Measurements from ENCODE around the gene TOR1A.

DNA sequence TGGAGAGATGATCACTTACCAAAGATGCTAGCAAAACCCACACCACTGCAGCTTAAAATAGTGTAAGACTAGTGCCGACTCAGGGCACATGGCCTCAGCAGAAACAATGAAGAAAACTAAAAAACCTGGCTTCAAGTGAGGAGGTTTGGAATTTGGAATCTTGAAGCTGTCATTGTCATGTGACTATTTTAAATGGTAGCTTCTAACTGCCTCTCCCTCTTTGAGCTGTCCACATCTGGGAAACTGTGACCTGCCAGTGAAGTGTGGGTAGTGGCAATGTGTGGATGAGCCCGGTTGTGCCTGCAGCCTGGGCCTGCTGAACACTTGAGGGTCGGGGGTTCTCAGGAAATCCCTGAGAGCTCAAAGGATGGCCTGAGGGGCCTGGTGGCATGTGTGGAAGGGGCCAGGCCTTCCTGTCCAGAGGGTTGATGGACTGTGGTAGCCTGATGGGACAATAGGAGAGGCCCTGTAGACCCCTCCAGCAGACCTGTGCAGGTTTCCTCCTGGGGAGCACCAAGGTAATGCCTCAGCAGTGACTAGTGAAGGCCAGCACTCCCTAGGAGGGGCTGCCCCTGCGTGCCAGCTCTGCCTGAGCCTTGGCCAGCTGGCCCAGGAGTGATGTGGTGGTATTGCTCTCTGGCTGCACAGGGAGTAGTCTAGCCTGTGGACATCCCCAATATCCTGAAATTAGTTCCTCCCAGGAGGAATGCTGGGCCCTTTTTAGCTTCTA lies 24.9 kb upstream of the TOR1A start:
- TF ChIP-seq, protein P1, sequence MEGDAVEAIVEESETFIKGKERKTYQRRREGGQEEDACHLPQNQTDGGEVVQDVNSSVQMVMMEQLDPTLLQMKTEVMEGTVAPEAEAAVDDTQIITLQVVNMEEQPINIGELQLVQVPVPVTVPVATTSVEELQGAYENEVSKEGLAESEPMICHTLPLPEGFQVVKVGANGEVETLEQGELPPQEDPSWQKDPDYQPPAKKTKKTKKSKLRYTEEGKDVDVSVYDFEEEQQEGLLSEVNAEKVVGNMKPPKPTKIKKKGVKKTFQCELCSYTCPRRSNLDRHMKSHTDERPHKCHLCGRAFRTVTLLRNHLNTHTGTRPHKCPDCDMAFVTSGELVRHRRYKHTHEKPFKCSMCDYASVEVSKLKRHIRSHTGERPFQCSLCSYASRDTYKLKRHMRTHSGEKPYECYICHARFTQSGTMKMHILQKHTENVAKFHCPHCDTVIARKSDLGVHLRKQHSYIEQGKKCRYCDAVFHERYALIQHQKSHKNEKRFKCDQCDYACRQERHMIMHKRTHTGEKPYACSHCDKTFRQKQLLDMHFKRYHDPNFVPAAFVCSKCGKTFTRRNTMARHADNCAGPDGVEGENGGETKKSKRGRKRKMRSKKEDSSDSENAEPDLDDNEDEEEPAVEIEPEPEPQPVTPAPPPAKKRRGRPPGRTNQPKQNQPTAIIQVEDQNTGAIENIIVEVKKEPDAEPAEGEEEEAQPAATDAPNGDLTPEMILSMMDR (IDR thresholded peaks at IDR 0.05) = no peak
- TF ChIP-seq POLR2A (IDR thresholded peaks at IDR 0.05) = no peak

Data from adrenal gland (tissue), 5 donors.